GM10847 (cell line): ENCODE results near the gene SLC9C1.

Source experiments
- POLR2A ChIP-seq: IDR thresholded peaks from 2 replicates; pipeline ENCODE4 v1.6.1; 2011; ENCODE audit not compliant: insufficient read length; ENCODE audit errors: extremely low read depth

The SLC9C1 gene

DNA sequence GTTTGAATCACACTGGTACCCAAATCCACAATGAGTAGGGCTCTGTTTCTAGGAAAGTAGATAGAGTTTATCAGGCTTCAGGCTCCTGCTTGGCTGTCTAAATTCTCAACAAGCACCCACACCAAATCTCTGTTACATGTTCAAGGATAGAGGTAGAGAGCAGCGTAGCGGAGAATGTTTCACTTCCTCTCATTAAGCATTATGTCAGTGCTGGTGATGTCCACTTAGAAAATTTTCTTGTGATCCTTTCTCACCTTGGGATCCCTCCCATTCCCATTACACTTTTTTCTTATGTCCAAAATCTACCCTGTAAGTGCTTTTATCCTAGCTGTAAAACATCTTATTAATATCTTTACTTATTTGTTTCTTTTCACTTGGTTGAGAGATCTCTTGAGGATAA is 126.3 kb downstream of the SLC9C1 start:
- no peak for TF ChIP-seq POLR2A

DNA sequence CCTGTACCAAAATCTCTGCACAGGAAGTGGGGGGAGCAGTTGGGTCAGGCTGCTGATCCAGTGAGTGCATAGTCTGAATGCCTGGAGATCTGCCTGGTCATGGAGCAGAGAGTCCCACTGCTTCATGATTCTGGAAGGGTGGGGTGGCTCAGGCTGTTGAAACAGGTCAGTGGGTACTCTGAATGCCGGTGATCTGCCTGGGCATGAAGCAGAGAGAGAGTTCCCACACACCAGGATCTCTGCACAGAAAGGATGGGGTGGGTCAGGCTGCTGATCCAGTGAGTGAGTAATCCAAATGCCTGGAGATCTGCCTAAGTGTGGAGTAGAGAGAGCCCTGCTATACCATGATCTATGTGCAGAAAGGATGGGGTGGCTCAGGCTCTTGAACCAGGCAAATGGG is 144.9 kb downstream of the SLC9C1 start:
- no peak for TF ChIP-seq POLR2A

DNA sequence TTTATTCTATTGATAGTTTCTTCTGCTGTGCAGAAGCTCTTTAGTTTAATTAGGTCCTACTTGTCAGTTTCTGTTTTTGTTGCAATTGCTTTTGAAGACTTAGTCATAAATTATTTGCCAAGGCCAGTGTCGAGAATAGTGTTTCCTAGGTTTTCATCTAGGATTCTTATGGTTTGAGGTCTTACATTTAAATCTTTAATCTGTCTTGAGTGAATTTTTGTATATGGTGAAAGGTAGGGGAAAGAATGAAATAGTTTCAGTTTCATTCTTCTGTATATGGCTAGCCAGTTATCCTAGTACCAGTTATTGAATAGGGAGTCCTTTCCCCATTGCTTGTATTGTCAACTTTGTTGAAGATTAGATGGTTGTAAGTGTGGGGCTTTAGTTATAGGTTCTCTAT is 150.3 kb downstream of the SLC9C1 start:
- no peak for TF ChIP-seq POLR2A

- TF ChIP-seq POLR2A: no peak
These were observed 150.8 kb downstream of the SLC9C1 start for GRCh38 chr3:112143251-112143650.

GRCh38 chr3:112141293-112141692 is 152.7 kb downstream of the SLC9C1 start:
- no peak for TF ChIP-seq POLR2A

DNA sequence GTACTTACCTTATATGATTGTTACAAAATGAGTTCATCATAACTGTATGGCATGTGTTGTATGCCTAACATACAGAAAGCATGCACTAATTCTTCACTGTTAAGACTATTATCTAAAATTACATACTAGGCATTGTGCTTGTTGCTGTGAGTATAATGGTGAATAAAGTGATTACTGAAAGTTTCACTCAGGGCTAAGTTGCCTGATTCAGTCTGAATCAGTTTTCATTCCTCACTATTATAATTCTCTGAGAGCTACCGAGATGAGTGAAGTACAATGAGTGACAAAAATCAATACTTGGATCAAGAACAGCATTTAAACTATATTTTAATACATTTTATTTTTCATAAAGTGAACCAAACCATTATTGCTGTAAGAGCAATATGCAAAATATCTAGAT is 153.4 kb downstream of the SLC9C1 start:
- TF ChIP-seq POLR2A: no peak

GRCh38 chr3:112138219-112138969 is 155.6 kb downstream of the SLC9C1 start:
- TF ChIP-seq POLR2A: no peak

GRCh38 chr3:112137781-112138180 is 156.2 kb downstream of the SLC9C1 start:
- no peak for TF ChIP-seq POLR2A

DNA sequence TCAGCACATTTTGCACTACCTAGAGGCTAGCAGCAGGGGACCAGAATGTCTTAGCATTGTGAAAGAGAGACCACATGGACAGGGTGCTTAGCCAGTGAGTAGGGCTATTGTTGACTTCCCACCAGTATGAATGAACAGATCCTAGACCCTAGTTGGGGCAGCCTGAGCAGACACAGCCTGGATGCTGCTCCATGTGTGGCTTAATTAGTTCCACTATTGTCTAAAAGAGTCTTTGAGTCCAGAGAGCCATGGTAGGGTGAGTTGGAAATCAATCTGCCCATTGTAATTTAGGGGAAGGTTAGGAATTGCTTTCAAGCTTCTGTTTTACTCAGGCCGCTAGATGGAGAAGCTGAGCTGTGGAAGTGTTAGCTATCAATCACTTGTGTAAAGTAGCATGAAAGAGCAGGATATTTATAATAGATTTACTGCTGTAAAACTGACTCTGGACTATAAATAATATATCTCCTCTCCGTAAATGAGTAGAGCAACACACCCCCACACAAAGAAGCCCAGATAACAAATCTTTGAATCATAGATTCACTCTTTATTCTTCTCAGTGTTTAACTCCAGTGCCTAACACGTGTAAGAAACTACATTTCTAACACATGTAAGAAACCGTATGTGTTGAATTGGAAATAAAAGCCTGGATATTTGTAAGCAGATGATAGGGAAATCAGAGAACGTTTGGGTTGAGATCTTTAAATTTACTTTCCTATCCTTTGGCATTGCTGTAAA is 156.9 kb downstream of the SLC9C1 start:
- TF ChIP-seq POLR2A: no peak

DNA sequence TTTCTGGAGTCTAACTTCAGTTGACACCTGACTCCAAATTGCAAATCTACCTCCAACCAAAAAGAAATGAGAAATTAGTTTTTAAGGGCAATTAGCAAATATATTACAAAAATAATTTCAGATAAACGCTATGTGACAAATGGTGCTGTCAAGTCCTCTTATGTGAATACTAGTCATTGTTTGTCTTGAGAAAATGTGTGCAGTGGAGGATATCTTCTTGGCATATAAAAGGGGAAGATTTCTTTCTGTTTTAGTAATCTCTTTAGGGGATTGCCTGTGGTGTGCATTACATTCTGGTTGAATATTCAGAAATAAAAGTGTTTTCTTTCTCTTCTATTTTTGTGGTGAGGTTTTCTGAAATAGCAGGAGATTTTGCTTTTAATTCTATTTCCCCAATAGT is 158.0 kb downstream of the SLC9C1 start:
- TF ChIP-seq POLR2A: no peak

- no peak for TF ChIP-seq POLR2A
These were observed 159.5 kb downstream of the SLC9C1 start for GRCh38 chr3:112134335-112135124.

DNA sequence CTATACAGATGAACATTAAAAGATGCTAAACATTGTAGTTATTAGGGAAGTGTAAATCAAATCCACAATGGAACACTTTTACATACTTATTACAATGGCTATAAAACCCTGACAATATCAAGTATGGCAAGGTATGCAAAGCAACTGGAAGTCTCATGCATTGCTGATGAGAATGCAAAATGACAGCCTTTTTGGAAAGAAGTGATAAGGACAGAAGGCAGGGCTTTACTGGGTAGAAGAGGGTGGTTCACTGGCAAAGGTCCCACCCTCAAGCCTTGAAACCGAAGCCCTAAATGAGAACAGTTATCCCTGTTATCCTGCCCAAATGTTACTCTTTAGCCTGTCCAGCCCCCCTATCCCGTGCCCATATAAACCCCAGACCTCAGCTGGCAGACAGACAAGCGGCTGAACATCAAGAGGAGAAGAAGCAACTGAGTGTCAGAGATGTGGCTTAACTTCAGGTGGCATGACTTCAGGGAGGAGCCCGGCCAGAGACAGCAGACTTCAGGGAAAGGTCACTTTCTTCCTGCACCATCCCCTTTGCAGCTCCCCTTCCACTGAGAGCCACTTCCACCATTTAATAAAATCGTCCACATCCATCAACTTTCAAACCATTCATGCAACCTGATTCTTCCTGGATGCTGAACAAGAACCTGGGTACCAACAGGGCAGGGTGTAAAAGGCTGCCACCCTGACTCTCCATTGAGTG is 160.2 kb downstream of the SLC9C1 start:
- no peak for TF ChIP-seq POLR2A

DNA sequence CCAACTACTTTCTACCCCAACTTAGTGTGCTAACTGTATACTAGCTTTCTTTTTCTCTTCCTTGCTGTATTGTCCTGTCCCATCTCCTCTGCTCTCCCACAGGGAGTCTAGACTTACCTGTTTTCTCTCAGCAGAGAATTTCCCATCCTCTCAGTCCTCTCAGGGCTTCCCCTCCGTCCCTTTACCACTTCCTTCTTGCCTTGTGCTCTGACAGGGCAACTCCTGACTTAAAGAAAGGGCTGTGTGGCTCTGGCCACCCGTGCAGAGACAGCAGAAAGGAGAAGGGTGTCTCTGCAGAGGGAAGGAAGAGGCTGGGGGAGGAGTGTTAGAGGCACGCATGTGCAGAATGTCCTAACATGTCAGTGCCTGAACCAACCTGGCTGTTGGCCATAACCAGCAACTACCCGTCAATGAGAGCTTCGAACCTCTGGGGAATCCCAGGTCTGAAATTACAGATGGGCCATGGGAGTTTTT is 161.0 kb downstream of the SLC9C1 start, which contains the start of gene GCSAM:
Gene GCSAM (minus strand): TSS at position 274 of the 474 bp plus-strand sequence. CDS start 128 bp downstream, at position 146.
- TF ChIP-seq POLR2A: peak; percentile 54

DNA sequence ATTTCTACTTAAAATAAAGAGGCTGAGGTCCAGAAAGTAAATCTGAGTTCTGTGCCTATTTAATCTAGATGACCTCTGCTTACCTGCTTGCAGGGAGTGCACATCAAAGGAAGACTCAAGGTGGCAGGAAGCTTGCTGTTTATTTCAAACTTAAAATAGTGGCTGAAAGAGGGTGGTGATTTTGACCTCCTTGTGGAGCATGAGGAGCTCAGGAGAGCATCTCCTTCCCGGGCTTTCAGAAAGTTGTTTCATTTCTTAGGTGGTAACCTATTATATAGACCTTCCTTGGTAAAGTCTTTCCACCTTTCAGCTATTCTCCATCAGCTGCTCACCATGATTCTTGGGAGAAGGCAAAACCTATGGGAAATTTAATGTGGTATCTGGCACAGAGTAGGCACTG is 161.5 kb downstream of the SLC9C1 start:
- no peak for TF ChIP-seq POLR2A

GRCh38 chr3:112132088-112132487 is 161.9 kb downstream of the SLC9C1 start:
- no peak for TF ChIP-seq POLR2A

DNA sequence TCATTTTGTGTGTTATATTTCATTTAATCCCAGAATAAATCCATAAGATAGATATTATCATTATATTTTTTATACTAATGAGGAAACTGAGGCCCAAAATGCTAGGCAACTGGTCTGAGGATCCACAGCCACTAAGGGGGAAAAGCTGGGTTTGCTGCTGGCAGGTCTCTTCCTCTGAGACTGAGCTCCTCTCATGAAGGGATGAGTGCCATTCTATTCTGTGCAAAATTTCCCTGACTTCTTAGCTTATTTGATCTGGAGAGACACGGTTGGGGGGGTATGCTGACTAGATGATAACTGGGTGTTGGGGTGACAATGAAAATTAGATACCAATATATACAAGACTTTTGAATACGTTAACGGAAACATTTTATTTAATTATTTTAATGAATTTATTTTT is 162.9 kb downstream of the SLC9C1 start:
- TF ChIP-seq POLR2A: no peak

GRCh38 chr3:112130638-112130993 is 163.4 kb downstream of the SLC9C1 start:
- TF ChIP-seq POLR2A: no peak
